Breast epithelium (tissue), 4 donors: Measurements from ENCODE around the gene INTS15. TPM values are rescaled to one million over a fixed set of nuclear protein-coding genes. Genes with fewer than 3 reads are reported as not detected.
A peak's percentile ranks its signal among the peaks of the same experiment; 100 is the strongest.

Experiments
- DNase-seq, 2 donors: peaks; one replicate each; pipeline ENCODE4 v3.0.0-alpha.2; 2019; ENCODE audit warnings: low spot score in 2 of 2
- H3K27ac ChIP-seq, 2 donors: fragments of 200-600 bp; sonication (generic) in 1 of 2; one replicate each; pipeline ENCODE4 v1.5.1; 2016 to 2019; ENCODE audit warnings: mild to moderate bottlenecking in 1 of 2
- H3K27me3 ChIP-seq, 2 donors: fragments of 200-600 bp; sonication (generic) in 1 of 2; one replicate each; pipeline versions ENCODE4 v1.5.1 to v1.6.0; 2017 to 2019; ENCODE audit warnings: control low read depth in 1 of 2, mild to moderate bottlenecking in 1 of 2
- H3K36me3 ChIP-seq: fragments of 200-600 bp; one replicate; pipeline ENCODE4 v1.5.1; 2019
- H3K4me1 ChIP-seq, 2 donors: fragments of 200-600 bp; sonication (generic); one replicate each; pipeline ENCODE4 v1.5.1; 2016 to 2019; ENCODE audit warnings: control low read depth in 1 of 2
- H3K4me3 ChIP-seq, 3 donors: fragments of 200-600 bp; sonication (generic); 1 replicate in 2 of 3; 2 replicates in 1 of 3; pipeline ENCODE4 v1.5.1; 2016 to 2019; ENCODE audit warnings: mild to moderate bottlenecking in 3 of 3, moderate library complexity in 2 of 3
- H3K9me3 ChIP-seq, 2 donors: fragments of 200-600 bp; sonication (generic) in 1 of 2; one replicate each; pipeline ENCODE4 v1.5.1; 2016 to 2019; ENCODE audit warnings: control low read depth in 1 of 2
- POLR2A ChIP-seq: fragments of 450-650 bp; IDR thresholded peaks from one replicate; pipeline ENCODE4 v1.6.1; 2016; ENCODE audit warnings: antibody characterized with exemption, mild to moderate bottlenecking, moderate library complexity
- POLR2AphosphoS5 ChIP-seq, 3 donors: sonication (generic); formaldehyde crosslinking; IDR thresholded peaks; one replicate each; pipeline ENCODE4 v1.6.1; 2017; ENCODE audit warnings: antibody characterized with exemption in 3 of 3
- intact Hi-C: fragments of 100-400 bp; cut with DNase I; formaldehyde crosslinking; loops from one replicate; pipeline ENCODE4 v1.15.1; 2023; ENCODE audit warnings: low total_unique reads
- total RNA-seq, 3 donors: library from RNA; depleted of rRNA; stranded (reverse); fragments of >200 nt; gene quantifications; one replicate each; pipeline ENCODE4 v1.1.0, GENCODE V29; 2016
- TF ChIP-seq, protein P1 (sequence below), 3 donors: fragments of 450-650 bp; IDR thresholded peaks; one replicate each; pipeline ENCODE4 v1.5.1; 2016 to 2017; ENCODE audit warnings: antibody characterized with exemption in 3 of 3, mild to moderate bottlenecking in 3 of 3, moderate library complexity in 3 of 3

Gene INTS15
- total RNA-seq, 3 donors from 2014 or later: 22.9 to 36.4 (median 28.2) TPM

DNA sequence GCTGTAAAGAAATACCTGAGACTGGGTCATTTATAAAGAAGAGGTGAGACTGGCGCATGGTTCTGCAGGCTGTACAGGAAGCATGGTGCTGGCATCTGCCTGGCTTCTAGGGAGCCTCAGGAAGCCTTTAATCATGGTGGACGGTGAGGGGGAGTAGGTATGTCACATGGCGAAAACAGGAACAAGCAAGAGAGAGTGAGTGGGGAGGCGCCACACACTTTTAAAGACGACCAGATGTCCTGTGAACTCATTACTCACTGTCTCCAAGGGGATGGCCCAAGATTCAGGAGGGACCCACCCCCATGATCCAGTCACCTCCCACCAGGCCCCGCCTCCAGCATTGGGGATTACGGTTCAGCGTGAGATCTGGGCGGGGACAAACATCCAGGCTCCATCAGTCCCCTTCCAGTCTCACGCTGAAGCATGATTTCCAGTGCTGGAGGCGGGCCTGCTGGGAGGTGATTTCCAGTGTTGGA lies 50.5 kb downstream of the INTS15 start:
- no peak for DNase-seq

DNA sequence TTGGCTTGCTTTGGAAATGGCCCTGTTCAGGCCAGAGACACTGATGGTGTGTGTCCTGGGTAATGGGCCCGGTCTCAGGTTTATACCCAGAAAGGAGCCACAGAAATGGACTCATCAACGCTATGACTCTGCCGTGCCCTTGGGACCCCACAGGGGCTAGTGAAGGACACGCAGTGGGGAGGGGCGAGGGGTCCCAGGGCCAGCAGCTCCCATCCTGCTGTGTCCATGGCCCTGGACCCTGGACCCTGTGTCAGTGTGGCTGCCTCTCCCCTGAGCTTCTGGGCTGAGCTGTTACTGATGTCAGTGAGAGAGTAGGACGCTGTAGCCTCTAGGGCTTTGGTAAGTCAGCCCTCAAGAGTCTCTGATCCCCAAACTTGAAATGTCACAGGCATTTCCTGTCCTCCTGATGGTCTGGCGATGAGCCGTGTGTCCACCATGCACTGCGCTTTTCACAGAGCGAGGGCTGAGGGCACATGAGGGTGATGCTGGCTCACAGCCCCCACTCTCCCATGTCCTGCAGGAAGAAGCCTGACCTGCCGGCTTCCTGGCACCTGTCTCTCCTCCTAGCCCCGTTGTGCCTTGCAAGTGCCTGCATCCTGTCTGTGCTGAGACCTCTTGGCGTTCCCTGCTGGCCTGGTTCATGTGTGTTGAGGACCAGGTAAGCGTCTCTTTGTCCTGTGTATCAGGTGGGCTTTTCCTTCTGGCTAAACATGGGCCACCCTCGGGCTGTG lies 51.6 kb downstream of the INTS15 start:
- DNase-seq: no peak
- intact Hi-C loops: no loop called here
- Histone ChIP-seq H3K4me1 (peaks cover under 1 to 8% of the 10 kb centered on the region in 2 donors), H3K4me3 (no peak overlapping the region), H3K36me3 (no peaks in the 10 kb centered on the region), H3K27me3 (no peaks in the 10 kb centered on the region), H3K27ac (no peak overlapping the region), H3K9me3 (no peaks in the 10 kb centered on the region)
- TF ChIP-seq, protein P1, sequence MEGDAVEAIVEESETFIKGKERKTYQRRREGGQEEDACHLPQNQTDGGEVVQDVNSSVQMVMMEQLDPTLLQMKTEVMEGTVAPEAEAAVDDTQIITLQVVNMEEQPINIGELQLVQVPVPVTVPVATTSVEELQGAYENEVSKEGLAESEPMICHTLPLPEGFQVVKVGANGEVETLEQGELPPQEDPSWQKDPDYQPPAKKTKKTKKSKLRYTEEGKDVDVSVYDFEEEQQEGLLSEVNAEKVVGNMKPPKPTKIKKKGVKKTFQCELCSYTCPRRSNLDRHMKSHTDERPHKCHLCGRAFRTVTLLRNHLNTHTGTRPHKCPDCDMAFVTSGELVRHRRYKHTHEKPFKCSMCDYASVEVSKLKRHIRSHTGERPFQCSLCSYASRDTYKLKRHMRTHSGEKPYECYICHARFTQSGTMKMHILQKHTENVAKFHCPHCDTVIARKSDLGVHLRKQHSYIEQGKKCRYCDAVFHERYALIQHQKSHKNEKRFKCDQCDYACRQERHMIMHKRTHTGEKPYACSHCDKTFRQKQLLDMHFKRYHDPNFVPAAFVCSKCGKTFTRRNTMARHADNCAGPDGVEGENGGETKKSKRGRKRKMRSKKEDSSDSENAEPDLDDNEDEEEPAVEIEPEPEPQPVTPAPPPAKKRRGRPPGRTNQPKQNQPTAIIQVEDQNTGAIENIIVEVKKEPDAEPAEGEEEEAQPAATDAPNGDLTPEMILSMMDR (IDR thresholded peaks at IDR 0.05): no peak
- TF ChIP-seq POLR2A: no peak
- TF ChIP-seq POLR2AphosphoS5 (IDR thresholded peaks at IDR 0.05): no peak

More for the DNA sequence above, 50.5 kb downstream of the INTS15 start:
- Histone ChIP-seq H3K27me3 (no peaks in the 10 kb centered on the region), H3K36me3 (no peaks in the 10 kb centered on the region), H3K9me3 (no peaks in the 10 kb centered on the region), H3K4me1 (peaks cover 6 to 8% of the 10 kb centered on the region in 2 donors), H3K4me3 (peak overlapping the region in 1 of 3 donors; percentile 19), H3K27ac (peak overlapping the region in 1 of 2 donors; percentile 43)
- TF ChIP-seq, protein P1 (IDR thresholded peaks at IDR 0.05): no peak
- TF ChIP-seq POLR2A (no peak), POLR2AphosphoS5 (IDR thresholded peaks at IDR 0.05) (no peak)
- intact Hi-C loops: no loop called here

DNA sequence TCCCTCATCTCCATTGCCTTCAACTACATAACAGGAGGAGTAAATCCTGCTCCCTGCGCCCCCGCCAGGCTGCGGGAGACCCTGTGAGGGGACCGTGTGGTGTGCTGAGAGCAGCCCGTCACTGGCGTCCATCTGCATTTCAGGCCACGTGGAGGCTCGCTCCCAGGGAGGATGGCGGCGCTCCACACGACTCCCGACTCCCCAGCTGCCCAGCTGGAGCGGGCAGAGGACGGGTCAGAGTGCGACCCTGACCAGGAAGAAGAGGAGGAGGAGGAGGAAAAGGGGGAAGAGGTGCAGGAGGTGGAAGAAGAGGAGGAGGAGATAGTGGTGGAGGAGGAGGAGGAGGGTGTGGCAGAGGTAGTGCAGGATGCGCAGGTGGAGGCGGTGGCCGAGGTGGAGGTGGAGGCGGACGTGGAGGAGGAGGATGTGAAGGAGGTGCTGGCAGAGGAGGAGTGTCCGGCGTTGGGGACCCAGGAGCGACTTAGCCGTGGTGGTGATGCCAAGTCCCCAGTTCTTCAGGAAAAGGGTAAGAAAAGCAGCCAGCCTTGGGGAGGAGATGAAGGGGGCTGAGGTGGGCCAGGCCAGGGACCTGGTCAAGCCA lies 52.5 kb downstream of the INTS15 start:
- intact Hi-C loops: no loop called here
- Histone ChIP-seq H3K9me3 (no peaks in the 10 kb centered on the region), H3K36me3 (no peaks in the 10 kb centered on the region), H3K27ac (no peak overlapping the region), H3K4me3 (no peak overlapping the region), H3K4me1 (peaks cover 0 to 8% of the 10 kb centered on the region in 2 donors), H3K27me3 (no peaks in the 10 kb centered on the region)
- TF ChIP-seq, protein P1 (IDR thresholded peaks at IDR 0.05): no peak
- TF ChIP-seq POLR2AphosphoS5 (IDR thresholded peaks at IDR 0.05): no peak
- no peak for TF ChIP-seq POLR2A
- DNase-seq: no peak

DNA sequence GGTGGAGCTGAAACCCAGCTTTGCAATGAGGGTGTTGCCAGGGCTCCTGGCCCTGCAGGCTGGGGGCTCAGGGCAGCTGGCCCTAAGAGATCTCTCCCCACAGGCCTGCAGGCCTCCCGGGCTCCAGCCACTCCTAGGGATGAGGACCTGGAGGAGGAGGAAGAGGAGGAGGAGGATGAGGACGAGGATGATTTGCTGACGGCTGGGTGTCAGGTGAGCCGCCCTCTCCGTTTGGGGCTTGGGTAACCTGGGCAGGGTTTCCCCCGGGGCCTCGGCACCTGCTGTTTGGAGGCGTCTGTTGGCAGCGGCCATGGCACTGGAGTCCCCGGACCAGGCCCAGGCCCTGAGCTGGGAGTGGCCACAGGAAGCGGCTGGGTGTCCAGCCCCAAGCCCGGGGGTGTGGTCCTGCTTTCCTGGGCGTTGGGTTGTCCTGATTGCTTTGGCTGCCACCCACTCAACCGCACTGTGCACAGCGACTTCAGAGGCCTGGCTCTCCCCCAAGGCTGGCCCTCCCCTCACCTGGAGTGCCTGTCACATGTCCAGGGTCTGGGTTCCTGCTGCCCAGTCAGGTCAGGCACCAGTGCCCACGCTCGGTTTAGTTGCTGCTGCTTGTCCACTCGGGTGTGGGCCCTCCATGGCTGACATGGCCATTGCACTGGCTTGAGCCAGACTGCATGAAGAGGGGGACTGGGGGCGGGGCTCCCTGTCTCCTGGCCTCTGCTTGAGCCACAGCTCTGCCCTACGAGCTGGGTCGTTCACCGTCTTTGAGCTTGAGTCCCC lies 53.2 kb downstream of the INTS15 start:
- Histone ChIP-seq H3K27me3 (no peaks in the 10 kb centered on the region), H3K9me3 (no peaks in the 10 kb centered on the region), H3K27ac (no peak overlapping the region), H3K4me3 (no peak overlapping the region), H3K4me1 (peaks cover 0 to 6% of the 10 kb centered on the region in 2 donors), H3K36me3 (no peaks in the 10 kb centered on the region)
- DNase-seq: no peak
- intact Hi-C loops: no loop called here
- no peak for TF ChIP-seq POLR2AphosphoS5 (IDR thresholded peaks at IDR 0.05)
- TF ChIP-seq POLR2A: no peak
- TF ChIP-seq, protein P1 (IDR thresholded peaks at IDR 0.05): no peak
